Astrocyte of the cerebellum (primary cell): Measurements from ENCODE around the gene WDR49.

Source experiments
- DNase-seq: peaks from one replicate; pipeline ENCODE4 v3.0.0-alpha.2; 2011; ENCODE audit warnings: low read depth
- H3K4me3 ChIP-seq: 2 replicates; pipeline ENCODE4 v1.5.1; 2011; ENCODE audit warnings: mild to moderate bottlenecking, low read depth, low read length, moderate library complexity
- CTCF ChIP-seq: IDR thresholded peaks from 2 replicates; pipeline ENCODE4 v1.5.1; 2012; ENCODE audit warnings: low read length, low read depth, moderate library complexity, mild to moderate bottlenecking; ENCODE audit errors: missing control alignments
- in situ Hi-C: cut with HindIII; loops from 2 replicates; pipeline ENCODE4 v1.10.0; 2017; ENCODE audit warnings: low sequenced_read_pairs

The WDR49 gene

GRCh38 chr3:167679526-167679925, 25.8 kb upstream of the WDR49 start:
- H3K4me3 ChIP-seq = no peak overlapping the region
- DNase-seq = no peak
- in situ Hi-C loops = no loop called here
- TF ChIP-seq CTCF = no peak

- TF ChIP-seq CTCF = no peak
- DNase-seq = no peak
- in situ Hi-C loops = no loop called here
- no peak overlapping the region for H3K4me3 ChIP-seq
These were observed 22.1 kb upstream of the WDR49 start for GRCh38 chr3:167675848-167676247.

- DNase-seq = no peak
- TF ChIP-seq CTCF = no peak
- H3K4me3 ChIP-seq = no peak overlapping the region
- in situ Hi-C loops = no loop called here
These were observed 19.5 kb upstream of the WDR49 start for GRCh38 chr3:167673221-167673620.

GRCh38 chr3:167671878-167672427, 18.2 kb upstream of the WDR49 start:
- DNase-seq = no peak
- no peak for TF ChIP-seq CTCF
- in situ Hi-C loops = no loop called here
- H3K4me3 ChIP-seq = no peak overlapping the region

- TF ChIP-seq CTCF = no peak
- no peak overlapping the region for H3K4me3 ChIP-seq
- in situ Hi-C loops = no loop called here
- no peak for DNase-seq
These were observed 16.0 kb upstream of the WDR49 start for GRCh38 chr3:167669699-167670098.

- in situ Hi-C loops = no loop called here
- TF ChIP-seq CTCF = no peak
- no peak for DNase-seq
- no peak overlapping the region for H3K4me3 ChIP-seq
These were observed 14.9 kb upstream of the WDR49 start for GRCh38 chr3:167668651-167669050.

- DNase-seq = no peak
- no peak for TF ChIP-seq CTCF
- in situ Hi-C loops = no loop called here
- no peak overlapping the region for H3K4me3 ChIP-seq
These were observed 12.8 kb upstream of the WDR49 start for GRCh38 chr3:167666563-167666962.
